GM19463 (cell line): ENCODE data around the gene PTPRK.

Source experiments
- ATAC-seq: cut with Tn5 transposase; IDR thresholded peaks from one replicate; pipeline ENCODE4 v1.9.1; 2021; ENCODE audit warnings: mild to moderate bottlenecking, moderate library complexity; ENCODE audit not compliant: unreplicated experiment

The PTPRK gene

DNA sequence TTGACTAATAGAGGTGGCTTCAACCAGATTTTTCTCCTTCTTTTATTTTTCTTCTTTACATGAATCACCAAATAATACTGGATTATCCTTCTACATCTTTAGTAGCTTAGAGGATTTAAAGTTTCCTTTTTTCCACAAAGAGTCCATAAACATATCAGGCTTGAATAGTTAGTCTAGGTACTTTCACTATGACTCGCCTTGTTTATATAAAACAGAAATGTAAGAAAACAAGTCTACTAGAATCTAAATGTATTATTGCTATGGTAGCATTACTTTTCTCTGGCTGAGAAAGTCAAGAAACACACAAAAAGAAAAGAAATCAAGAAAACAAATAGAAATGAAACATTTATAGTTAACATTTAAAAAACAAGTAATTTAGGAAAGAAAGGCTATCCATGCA lies 215.2 kb downstream of the PTPRK start:
- no peak for ATAC-seq

GRCh38 chr6:128303870-128304269 lies 216.5 kb downstream of the PTPRK start:
- no peak for ATAC-seq

- no peak for ATAC-seq
Measured at GRCh38 chr6:128302942-128303341, 217.5 kb downstream of the PTPRK start.

DNA sequence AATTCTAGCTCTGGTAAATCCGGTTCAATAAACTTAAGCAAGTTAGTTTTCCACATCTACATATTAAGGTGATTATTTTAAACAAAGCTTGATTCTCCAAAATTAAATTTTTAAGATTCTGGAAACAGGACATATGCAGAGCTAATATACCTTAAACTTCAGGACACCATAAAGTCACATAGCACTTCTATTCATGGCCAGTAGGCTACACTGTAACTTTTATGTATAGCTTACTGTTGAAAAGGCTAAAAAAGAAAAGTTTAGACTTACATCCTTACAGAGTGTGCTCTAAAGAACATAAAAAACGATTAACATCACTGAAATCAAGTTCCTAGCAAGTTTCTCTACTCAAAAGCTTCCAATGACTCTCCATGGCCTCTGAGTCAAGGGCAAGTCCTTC lies 224.7 kb downstream of the PTPRK start:
- ATAC-seq = no peak

DNA sequence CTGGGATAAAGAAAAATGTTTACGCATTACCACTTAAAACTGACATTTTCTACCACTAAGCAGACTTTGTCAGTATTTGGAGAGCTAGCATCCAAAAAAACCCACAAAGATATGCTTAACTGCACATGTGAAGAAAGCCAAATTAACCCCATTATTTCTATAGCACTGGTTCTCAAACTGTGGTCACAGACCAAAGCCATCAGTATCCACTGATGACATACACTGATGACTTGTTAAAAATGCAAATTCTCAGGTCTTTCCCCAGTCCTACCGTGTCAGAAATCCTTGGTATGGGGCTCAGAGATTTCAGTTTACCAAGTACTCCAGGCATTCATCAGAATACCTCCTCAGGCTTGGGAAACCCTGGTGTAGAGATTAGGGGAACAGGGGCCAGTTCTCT lies 230.2 kb downstream of the PTPRK start:
- no peak for ATAC-seq

DNA sequence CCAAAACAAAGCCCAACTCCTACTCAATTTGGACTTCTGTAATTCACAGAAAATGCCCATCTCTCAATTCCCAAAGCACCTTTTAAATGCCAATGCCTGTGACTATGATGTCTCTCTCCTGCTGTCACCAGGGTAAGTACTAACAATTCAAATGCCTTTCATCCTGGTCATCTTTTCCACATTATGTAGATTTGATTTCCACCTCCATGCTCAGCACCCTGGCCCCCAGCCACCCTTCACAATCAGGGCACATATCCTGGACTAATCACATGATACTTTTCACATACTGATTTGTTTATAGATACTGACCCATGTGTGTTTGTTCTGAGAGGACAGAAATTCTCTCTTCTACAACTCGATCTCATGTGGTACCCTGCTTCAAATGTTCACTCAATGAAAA lies 236.3 kb downstream of the PTPRK start:
- ATAC-seq = no peak

DNA sequence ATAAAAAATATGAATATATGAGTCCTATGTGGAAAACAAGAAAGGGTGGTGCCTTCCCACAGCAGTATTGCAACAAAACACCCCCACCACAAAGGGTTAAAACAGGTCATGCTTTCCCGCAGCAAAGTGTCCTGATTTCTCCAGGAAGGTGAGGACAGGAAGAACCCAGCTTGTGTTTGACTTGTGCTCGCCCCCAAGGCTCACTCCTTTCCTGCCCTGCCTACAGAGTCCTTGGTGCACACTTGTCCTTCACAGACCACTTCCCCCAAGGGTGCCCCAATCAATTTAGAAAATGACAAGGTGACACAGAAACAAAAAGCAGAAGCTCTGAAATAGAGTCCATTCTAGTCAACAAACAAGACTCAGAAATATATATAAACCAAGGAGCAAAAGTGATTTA lies 237.4 kb downstream of the PTPRK start:
- no peak for ATAC-seq

DNA sequence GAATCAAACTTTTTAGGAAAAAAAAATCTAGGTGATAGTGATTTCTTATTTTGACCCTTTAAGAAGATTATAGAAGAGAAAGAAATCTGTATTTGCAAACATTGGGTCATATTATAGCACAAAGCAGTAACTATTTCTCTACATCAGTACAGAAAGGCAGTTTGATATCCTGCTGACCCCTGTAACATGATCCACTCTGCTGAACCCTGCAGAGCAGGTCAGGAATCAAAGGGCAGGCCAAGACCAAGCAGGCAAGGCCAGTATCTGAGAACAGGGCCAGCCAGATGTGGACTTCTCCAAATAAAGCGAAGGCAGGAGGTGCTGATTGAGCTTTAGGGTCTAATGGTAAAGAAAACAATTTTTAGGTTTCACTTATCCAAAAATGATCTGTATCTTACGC lies 239.4 kb downstream of the PTPRK start:
- no peak for ATAC-seq

- no peak for ATAC-seq
Measured at GRCh38 chr6:128280066-128280465, 240.3 kb downstream of the PTPRK start.

GRCh38 chr6:128278836-128279235 lies 241.6 kb downstream of the PTPRK start:
- ATAC-seq = no peak

- ATAC-seq = no peak
Measured at GRCh38 chr6:128277379-128277778, 243.0 kb downstream of the PTPRK start.

DNA sequence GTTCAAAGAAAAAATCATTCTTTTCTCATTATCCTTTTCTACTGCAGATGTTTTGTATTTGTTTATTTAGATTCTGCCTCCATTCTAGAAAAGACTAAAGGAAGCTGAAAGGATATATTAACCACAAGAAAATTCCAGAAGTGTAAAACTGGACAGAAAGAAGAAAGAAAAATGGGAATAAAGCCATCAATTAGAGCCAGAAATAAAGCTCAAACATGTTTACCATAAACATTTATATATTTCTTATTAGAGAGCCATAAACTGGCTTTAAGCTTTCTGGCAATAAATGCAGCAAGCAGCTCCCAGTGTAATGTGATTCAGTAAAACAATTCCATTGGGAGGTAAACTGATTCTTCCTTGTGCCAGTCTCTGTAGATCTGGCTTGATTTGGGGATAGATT lies 244.1 kb downstream of the PTPRK start:
- ATAC-seq = no peak

GRCh38 chr6:128275681-128276080 lies 244.7 kb downstream of the PTPRK start:
- ATAC-seq = no peak

GRCh38 chr6:128275030-128275429 lies 245.4 kb downstream of the PTPRK start:
- no peak for ATAC-seq

- no peak for ATAC-seq
Measured at GRCh38 chr6:128271527-128271926, 248.9 kb downstream of the PTPRK start.

GRCh38 chr6:128271011-128271410 lies 249.4 kb downstream of the PTPRK start:
- no peak for ATAC-seq

- no peak for ATAC-seq
Measured at GRCh38 chr6:128266946-128267345, 253.5 kb downstream of the PTPRK start.

DNA sequence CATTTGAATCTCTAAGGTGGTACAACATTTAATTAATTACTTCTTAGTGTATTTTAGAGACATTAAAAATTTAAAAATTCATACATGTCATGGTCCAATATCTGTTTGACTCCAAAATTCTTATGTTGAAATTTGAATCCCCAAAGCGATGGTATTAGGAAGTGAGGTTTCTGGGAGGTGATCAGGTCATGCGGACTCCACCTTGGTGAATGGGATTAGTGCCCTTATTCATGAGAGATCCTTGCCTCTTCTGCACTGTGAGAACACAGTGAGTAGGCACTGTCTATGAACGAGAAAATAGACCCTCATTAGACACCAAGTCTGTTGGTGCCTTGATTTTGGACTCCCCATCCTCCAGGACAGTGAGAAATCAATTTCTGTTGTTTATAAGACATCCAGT lies 254.7 kb downstream of the PTPRK start:
- no peak for ATAC-seq

GRCh38 chr6:128259730-128260685 lies 260.4 kb downstream of the PTPRK start:
- peak; percentile 32 for ATAC-seq

GRCh38 chr6:128259029-128259724 lies 261.2 kb downstream of the PTPRK start:
- ATAC-seq = peak; percentile 88

GRCh38 chr6:128256095-128256494 lies 264.3 kb downstream of the PTPRK start:
- ATAC-seq = no peak
